Ammon's horn (tissue), 1 donor: ENCODE measurements around the gene ERBB3.
"Not testable (repeated sequence)": the region's sequence is repeated elsewhere in the genome, so short reads cannot be mapped to it uniquely, and the experiment has no call there.

Experiments
- DNase-seq: peaks from one replicate; pipeline ENCODE4 v3.0.0-alpha.2; 2016; ENCODE audit warnings: low spot score

The ERBB3 gene

DNA sequence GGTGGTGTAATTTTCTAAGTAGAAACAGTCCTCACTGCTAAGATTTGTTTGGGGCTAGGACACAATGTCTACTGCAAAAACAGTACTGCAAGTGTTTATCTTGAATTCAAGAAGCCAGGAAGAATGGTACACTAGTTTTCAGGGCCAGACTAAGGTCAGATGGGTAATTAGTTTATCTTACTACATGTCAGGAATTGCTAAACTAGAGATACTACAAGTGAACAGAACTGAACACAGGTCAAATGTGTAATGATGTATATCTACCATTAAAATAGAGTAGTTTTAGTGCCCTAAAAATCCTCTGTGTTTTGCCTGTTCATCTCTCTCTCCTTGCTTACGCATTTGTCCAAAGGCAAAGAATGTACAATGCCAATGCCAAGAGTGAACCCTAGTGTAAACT lies 34.1 kb downstream of the ERBB3 start:
- DNase-seq = no peak

DNA sequence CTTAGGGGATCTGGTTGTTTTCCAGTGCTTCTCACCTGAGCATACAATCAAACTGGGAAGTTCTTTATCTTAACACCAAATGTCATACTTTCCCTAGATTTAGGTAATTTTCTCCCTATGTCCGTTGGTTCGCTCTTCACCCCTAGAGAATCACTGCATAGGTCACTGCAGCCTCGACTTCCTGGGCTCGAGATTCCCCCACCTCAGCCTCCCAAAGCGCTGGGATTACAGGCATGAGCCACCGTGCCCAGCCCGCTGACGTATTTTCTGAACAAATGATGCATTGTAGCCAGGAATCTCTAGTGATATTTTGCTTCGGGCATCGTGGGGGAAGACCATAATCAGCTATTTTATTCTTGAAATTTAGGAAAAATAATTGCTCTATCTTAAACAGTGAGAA lies 35.4 kb downstream of the ERBB3 start:
- DNase-seq = no peak

DNA sequence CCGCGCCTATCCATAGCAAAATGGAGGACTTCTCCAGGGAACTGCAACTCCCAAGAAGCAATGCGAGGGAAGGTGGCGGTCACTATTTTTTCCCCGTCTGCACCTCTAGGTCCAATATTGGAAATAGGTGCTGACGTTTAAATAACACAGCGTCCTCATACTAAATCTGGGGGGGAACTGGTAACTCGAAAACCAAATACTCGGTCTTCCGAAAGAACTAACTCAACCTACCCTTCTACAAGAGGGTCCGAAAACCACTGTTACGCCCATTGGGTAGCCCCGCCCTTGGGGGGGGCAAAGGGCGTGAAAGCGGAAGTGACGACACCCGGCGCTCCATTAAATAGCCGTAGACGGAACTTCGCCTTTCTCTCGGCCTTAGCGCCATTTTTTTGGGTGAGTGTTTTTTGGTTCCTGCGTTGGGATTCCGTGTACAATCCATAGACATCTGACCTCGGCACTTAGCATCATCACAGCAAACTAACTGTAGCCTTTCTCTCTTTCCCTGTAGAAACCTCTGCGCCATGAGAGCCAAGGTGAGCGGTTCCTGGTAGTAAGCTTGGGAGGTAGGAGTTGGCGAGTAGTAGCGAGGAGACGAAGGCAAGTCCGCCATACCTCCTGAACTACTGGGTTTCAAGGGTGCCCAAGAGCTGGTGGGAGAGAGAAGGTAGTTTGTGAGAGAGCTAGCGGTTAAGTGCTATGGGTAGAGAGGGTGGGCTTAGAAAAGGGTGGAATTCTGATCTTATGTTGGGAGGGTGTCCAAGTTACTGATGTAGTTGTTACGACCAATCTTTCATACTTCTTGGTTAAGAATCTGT lies 36.5 kb downstream of the ERBB3 start, which contains the start of gene RPL41:
TSS of gene RPL41 (plus strand) at position 367 of the 815 bp plus-strand sequence.
- DNase-seq = peak; percentile 97

DNA sequence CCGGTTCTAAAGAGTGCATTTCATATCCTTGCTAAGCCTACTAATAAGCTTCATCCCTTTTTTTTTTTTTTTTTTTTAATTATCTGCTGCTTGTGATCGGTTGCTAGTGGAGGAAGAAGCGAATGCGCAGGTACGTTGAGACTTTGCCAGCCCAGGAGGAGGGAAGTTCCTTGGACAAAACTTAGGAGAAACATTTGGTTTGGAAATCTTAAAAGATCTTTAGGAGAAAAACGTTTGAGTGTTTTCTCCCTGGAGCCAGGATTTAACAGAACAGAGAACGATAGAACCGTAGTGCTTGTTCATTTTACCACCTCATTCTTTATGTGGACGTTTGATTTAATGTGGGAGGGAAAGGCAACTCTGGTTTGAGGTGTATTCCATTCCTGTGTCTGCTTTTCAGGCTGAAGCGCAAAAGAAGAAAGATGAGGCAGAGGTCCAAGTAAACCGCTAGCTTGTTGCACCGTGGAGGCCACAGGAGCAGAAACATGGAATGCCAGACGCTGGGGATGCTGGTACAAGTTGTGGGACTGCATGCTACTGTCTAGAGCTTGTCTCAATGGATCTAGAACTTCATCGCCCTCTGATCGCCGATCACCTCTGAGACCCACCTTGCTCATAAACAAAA lies 37.2 kb downstream of the ERBB3 start:
- not testable (repeated sequence) for DNase-seq

DNA sequence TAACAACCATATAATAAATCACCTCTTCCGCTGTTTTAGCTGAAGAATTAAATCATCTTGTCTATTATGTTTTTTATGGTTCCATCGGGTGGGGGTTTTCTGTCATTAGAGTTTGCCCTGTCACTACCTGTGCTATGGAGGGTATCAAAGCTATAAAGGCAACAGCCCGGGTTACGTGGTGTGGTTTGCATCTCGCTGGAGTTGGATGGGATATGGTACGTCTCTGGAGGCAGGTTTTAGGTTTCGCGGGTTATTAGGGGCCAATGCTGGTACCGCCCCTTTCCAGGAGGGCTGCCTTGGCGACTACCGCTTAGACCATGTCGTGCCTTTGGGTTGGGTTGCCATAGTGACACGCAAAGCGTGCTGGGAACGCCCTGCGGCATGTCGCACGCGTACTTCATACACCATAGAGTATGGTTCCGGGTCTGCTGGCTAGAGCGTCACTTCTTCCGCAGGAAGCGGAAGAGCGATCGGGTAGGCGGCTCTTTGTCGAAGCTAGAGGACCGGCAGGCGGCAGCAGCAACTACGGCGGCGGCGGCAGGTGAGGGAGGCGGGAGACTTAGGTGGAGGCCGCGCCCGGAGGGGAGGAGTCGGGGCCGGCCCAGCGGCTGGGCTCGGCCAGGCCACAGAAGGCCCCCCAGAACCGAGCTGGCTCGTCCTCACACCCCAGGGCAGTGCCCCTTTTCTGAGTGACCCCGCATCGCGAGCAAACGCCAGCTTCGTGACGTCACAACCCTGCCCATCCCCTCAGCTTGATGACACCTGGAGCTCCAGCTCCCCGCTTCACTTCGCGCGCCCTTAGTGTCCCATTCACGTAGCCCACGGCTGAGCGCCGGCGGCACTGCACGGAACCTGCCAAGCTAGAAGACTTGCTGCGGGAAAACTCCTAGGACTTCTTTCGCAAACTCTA lies 38.1 kb downstream of the ERBB3 start, which contains the start of gene ZC3H10:
TSS of gene ZC3H10 (plus strand) at position 489 of the 910 bp plus-strand sequence. CDS start 2,297 bp downstream, outside the sequence.
- DNase-seq = peak; percentile 98

DNA sequence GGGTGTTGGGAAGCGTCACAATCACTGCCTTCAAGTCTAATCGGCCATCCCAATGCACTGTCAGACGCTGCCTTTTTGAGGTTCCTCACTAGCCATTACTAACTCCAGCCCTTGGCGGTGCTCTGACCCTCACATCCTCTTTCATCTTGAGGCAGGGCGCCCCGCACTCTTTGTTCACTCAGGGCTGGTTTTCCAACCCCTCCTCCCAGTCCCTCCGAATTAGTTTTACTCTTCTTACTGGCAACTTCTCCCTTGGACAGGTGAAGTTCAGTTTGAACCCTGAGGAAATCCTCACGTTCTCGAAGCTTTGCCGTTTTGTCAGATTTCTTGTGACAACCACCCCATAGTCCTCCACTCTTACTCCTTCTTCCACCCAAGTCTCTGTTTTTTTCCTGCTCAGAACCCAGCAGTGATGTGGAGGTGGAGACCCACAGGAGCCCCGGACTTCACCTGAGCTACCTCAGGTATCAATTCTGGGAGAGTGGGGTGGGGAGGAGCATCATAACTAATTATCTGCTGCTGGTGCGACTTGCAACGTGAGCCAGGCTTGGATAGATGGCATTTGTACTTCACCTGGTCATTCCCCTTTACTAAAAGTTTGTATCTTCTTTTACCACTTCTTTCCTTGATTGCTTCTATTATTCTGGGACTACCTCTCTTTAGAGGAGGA lies 38.9 kb downstream of the ERBB3 start:
- no peak for DNase-seq

DNA sequence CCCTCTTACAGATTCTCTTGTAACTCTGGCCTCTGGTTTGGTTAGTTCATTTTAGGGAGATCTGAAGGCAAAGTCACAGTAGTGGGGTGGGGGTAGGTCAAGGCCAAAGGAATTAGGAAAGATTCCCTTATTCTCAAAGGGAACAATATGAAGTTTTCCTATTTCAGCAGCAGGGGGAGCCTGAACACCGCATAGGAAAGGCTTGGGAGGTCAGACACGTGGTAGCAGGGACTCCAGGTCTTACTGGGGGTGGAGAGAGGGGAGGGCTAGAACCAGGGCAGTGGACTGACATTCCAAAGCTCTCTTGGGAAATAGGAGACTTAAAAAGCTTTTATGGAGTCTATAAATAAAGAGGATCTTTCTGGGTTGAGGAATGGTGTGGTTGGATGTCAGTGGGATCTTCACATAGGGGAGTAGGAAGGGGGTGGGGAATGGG lies 39.4 kb downstream of the ERBB3 start:
- peak; percentile 85 for DNase-seq

DNA sequence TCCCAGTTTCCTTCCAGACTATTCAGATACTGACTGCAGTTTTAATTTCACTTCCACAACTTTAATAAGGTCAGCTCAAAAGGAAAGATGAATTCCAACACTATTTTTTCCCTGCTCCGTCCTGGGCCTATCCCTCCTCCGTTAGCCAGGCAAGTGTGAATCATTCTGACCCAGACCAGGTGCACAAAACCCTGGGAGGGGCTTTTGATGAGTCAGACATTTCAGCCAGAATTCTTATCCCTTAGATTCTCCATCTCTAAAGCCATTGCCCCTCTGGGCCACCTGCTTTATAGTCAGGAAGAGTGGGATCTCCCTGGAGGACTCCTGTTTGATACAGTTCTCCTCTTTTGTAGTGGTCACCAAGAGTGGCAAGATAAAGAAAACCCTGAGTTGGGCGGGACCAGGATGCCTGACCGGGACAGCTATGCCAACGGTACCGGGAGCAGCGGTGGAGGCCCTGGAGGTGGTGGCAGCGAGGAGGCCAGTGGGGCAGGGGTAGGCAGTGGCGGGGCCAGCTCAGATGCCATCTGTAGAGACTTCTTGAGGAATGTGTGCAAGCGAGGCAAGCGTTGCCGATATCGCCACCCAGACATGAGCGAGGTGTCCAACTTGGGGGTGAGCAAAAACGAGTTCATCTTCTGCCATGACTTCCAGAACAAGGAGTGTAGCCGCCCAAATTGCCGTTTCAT lies 40.3 kb downstream of the ERBB3 start:
- DNase-seq = no peak

DNA sequence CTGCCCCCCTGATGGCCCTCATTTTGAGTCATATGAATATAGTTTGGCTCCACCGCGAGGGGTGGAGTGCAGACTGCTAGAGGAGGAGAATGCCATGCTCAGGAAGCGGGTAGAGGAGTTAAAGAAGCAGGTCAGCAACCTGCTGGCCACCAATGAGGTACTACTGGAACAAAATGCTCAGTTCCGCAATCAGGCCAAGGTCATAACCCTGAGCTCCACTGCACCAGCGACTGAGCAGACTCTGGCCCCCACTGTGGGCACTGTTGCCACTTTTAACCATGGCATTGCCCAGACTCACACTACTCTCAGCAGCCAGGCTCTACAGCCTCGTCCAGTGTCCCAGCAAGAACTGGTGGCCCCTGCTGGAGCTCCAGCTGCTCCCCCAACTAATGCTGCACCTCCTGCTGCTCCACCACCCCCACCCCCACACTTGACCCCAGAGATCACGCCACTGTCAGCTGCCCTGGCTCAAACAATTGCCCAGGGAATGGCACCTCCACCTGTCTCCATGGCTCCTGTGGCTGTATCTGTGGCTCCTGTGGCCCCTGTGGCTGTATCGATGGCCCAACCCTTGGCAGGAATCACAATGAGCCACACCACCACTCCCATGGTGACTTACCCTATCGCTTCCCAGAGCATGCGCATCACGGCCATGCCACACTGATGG lies 41.4 kb downstream of the ERBB3 start:
- no peak for DNase-seq

DNA sequence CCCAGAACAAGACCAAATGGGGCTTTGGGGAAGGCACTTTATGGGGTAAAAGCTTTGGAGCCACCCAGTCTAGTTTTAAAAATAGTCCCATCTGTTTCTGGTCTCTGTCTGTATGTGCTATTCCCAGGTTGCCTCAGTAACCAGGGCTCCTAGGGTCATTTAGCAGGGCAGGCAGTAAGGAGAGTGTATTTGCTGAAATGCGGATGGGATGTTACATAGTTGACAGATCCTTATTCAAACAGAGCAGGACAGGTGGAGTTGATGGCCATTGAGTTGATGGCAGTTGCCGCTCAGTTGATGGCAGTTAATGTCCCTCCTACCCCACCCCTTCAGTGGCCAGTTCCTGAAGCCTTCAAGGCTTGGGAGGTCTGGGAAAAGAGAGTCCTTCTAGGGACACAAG lies 42.7 kb downstream of the ERBB3 start:
- DNase-seq = no peak

DNA sequence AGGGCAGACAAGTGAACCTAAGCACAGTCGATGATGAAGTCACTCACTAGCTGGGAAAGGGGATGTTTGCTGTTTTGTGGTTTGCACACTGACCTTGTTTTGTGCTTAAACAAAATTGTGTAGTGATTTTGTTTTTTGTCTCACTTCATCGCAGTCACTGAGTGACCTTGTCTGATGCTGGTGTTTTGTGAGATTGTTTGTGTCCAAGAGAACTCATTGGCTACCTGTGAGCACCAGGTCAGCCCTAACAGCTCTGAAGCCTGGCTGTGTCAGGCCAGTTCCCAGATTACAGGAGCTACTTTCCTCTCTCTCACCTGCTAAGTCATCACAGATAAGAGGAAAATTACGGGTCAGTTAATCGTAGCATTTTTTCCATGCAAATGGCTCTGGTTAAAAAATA lies 44.2 kb downstream of the ERBB3 start:
- no peak for DNase-seq

DNA sequence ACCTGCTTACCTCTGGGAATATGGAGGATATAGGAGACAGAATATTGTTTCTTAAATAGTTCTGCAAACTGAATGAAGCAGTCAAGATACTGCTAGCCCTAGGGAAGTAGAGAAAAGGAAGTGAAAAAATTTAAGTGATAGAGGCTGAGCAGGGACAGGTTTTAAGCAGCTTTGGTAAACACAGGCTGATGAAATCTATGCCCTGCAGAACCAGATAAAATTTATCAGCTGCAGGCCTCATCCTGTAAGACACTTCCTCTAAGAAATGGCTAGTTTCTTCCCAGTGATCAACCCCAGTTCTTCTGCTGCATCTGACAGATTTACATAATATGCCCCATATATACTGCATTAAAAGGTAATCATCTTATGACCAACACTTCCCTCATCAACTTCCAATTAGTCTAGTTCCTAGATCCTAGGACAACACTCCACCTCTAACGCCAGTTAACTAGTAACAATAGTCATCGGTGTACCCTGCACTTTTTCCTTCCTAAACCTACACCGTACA lies 46.8 kb downstream of the ERBB3 start:
- no peak for DNase-seq

DNA sequence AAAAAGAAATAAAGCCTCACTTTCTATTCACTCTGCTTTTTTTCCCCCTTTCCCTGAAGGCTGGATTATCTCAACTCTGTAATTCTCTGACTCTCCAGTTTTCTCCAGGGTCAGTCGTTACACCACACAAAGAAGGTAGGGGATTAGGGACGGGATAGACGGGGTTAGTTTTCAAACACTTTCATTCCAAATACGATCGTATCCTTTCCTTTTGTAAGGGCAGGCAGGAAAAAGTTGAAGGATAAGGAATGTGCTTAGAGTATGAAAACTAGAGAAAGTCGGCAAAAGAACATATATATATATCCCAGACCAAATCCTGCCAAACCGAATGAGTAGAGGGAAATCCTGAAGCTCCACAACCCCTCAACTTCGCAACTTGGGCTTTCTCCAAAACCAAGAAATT lies 47.5 kb downstream of the ERBB3 start:
- no peak for DNase-seq

DNA sequence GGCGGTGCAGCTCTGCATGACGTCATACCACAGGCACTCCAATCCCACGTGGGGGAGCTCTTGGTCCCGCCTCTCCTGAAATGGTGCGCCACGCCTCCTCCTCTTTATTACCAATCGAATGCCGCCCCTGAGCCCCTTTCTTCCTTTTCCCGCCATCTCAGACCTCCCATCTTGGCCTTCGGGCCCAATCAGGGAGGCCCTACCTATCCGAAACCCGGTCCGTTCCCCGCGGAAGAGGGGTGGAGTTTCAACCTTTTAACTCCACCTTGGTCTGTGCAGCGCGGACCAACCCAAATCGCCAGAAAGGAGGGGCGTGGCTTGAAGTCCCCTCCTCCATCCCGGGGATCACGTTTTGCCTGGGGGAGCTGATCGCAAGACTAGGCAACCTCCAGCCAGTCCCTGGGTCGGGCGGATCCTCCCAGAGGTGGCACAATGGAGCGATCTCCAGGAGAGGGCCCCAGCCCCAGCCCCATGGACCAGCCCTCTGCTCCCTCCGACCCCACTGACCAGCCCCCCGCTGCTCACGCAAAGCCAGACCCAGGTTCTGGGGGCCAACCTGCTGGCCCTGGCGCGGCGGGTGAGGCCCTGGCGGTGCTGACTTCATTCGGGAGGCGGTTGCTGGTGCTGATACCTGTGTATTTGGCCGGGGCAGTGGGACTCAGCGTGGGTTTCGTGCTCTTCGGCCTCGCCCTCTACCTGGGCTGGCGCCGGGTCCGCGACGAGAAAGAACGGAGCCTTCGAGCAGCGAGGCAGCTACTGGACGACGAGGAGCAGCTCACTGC lies 48.1 kb downstream of the ERBB3 start, which contains the start of gene ESYT1:
TSS of gene ESYT1 (plus strand) at position 380 of the 782 bp plus-strand sequence. CDS start at position 433, 53 bp downstream.
- peak; percentile 98 for DNase-seq

DNA sequence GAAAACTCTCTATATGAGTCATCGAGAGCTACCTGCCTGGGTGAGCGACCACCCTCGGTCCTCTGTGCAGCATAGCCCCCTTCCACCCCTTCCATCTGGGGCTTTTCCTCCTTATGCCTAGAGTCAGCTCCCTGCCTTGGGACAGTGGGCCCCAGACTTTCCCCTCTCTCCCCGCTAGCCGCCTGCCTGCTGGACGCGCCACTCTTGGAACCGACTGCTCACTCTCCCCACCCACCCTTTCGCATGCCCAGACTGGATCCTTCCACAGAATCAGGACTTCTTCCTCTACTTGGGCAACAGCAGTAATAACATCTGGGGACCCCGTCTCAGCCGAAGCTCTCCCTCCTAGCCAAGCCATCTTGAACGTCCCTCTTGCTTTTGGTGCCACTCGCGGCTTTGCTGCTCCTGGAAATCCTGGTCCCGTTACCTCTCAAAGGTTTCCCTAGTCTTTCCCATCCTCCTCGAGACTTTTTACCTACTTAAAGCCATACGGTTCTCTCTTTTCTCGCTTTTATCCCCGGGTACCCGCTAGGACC lies 48.8 kb downstream of the ERBB3 start:
- DNase-seq = no peak

DNA sequence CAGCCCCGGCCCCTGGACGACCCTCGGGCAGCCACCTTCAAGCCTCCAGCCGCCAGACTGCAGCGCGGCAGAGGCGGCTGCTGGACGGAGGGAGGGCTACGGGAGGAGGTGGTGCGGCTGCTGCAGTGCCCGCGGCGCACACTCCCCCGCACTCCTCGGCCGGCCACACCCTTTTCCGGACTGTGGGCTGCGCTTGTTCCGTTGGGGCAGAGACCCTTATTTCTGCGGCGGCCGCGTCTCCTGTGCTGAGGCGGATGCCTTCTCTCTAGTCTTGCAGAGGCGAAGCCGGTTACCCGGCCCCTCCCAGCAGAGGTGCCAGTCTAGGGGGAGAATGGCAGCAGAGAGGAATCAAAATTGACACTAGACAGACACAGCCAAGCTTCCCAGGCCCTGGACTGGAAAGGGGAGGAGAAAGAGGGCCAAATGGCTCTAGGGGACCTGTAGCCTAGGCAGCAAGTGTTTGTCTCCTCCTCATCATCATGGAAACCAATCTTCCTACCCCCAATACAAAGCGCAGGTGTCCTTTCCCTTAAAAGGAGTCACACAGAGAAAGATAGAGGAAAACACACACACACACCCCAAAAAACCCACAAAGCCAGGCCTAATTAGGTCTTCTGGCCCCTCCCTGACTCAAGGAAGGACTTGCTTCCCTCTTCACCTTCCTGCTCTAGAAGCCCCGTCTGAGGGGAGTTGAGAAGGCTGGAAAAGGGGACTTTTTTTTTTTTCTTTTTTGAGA lies 49.4 kb downstream of the ERBB3 start:
- DNase-seq = peak; percentile 55

DNA sequence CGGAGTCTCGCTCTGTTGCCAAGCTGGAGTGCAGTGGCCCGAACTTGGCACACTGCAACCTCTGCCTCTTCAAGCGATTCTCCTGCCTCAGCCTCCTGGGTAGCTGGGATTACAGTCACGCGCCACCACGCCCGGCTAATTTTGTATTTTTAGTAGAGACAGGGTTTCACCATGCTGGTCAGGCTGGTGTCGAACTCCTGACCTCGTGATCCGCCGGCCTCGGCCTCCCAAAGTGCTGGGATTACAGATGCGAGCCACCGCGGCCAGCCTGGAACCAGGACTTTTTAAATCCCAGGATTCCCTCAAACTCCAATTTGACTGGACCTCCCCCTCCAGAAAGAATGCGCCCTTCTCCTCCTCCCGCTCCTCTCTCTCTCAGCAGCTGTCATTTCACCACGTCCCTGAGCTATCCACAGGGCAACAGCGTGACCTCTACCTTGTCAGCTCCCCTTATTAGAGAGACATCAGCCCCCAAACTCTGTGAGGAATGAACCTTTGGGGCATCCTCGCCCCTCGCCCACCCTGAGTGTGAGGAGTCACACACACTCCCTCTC lies 50.1 kb downstream of the ERBB3 start:
- DNase-seq = no peak

DNA sequence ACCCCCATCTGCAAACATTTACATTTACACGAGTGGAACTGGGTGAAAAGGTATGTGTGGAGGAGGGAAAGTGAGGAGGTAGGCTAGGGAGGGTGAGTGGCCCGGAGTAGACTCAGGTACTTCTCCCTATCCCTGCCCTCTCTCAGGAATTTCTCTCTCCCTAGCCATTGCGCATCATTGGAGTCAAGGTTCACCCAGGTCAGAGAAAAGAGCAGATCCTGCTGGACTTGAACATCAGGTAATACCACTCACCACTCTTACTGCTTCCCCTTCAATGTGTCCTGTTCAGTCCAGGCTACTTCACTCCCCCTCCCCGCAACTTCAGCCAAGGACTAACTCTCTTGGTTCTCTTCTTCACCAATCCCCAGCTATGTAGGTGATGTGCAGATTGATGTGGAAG lies 50.9 kb downstream of the ERBB3 start:
- DNase-seq = no peak
